ENCODE results near the gene SH3BGRL. TPM values are rescaled to one million over a fixed set of nuclear protein-coding genes. Genes with fewer than 3 reads are reported as not detected.

Gene SH3BGRL
- total RNA-seq, 2 donors from 2014 or later: 36.3 to 65.1 TPM

DNA sequence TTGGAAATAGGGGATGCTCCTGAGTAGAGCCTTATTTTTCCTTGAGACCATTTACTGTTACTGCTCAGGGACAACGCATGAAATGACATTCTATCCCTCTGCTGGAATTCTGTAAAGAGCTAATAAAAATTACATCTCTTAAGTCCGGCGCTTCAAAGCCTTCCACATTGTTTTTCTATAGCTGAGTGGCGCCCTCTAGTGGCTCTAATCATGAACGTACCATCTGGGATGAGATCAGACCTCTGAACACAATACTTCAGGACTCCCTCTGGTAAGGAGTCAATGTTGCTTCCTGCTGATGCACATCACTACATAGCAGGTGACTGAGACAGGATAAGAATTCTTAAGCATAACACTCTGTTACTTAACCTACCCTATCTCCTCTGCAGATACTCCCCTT lies 6.2 kb upstream of the SH3BGRL start:
- no peaks in the 10 kb centered on the region for H3K9me3 ChIP-seq
- H3K27ac ChIP-seq: no peak overlapping the region
- no peaks in the 10 kb centered on the region for H3K36me3 ChIP-seq (replicated peaks in 1 of 2; ENCODE audit: insufficient read depth in 1 of 2, low read depth in 2 of 2)
- intact Hi-C loops (cut with DNase I): no loop called here
- H3K4me3 ChIP-seq: no peak overlapping the region
- 10 to 15% methylated on average over 5 of the region's 5 CpGs for WGBS, 2 donors
- TF ChIP-seq, protein P1, sequence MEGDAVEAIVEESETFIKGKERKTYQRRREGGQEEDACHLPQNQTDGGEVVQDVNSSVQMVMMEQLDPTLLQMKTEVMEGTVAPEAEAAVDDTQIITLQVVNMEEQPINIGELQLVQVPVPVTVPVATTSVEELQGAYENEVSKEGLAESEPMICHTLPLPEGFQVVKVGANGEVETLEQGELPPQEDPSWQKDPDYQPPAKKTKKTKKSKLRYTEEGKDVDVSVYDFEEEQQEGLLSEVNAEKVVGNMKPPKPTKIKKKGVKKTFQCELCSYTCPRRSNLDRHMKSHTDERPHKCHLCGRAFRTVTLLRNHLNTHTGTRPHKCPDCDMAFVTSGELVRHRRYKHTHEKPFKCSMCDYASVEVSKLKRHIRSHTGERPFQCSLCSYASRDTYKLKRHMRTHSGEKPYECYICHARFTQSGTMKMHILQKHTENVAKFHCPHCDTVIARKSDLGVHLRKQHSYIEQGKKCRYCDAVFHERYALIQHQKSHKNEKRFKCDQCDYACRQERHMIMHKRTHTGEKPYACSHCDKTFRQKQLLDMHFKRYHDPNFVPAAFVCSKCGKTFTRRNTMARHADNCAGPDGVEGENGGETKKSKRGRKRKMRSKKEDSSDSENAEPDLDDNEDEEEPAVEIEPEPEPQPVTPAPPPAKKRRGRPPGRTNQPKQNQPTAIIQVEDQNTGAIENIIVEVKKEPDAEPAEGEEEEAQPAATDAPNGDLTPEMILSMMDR (IDR thresholded peaks at IDR 0.05): peak in 5 of 7 experiments; percentile 28 to 53 (median 39)
- TF ChIP-seq POLR2A (IDR thresholded peaks at IDR 0.05): no peak
- ATAC-seq (peak; percentile 47), DNase-seq (peak; percentile 34 to 68 (median 48))
- no peaks in the 10 kb centered on the region for H3K4me1 ChIP-seq
- no peaks in the 10 kb centered on the region for H3K27me3 ChIP-seq

DNA sequence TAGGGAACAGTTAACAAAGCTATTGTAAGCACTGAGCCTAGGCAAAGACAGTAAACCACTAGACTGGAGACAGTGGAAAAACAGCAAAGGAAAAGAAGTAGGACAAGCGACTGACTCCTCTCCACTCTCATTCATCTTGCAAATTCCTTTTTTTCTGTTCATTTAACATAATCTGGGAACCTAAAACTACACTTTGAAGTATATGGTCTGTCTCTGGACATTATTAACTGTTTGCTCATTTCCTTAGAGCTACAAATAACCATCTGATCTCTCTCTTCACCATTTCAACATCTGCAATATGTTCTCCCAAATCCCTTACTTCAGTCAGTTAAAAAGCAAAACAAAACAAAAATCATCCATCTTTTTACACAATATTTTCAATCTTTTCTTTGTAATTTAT lies 831 bp upstream of the SH3BGRL start:
- no peak for TF ChIP-seq POLR2A (IDR thresholded peaks at IDR 0.05)
- TF ChIP-seq, protein P1 (IDR thresholded peaks at IDR 0.05): no peak
- no peaks in the 10 kb centered on the region for H3K36me3 ChIP-seq (replicated peaks in 1 of 2; ENCODE audit: insufficient read depth in 1 of 2, low read depth in 2 of 2)
- no peak overlapping the region for H3K4me3 ChIP-seq
- H3K27ac ChIP-seq: peak overlapping the region in 3 of 4 donors; percentile 64 to 90 (median 85)
- H3K4me1 ChIP-seq: peaks cover 4% of the 10 kb centered on the region
- WGBS, 2 donors: 15 to 63% methylated on average over 1 of the region's 1 CpG
- no peaks in the 10 kb centered on the region for H3K27me3 ChIP-seq
- H3K9me3 ChIP-seq: no peaks in the 10 kb centered on the region
- intact Hi-C loops (cut with DNase I): no loop called here
- ATAC-seq (no peak), DNase-seq (no peak)

DNA sequence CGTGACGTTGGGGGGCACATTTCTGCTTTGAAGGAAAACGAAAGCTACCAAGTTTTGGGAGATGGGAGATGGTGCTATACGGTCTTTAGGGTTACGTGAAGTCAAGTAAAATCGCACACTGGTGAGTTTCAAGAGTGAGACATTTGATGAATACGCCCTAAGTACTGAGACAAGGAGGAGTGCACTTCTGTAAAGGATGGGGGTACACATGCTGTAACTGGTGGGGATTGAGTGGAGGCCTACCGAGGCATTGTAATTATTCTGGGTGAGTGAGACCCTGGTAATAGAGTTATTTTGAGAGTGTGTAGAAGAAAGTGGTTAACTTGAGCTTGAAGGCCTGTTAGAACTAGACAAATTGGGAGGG lies 536 bp downstream of the SH3BGRL start:
- Histone ChIP-seq H3K4me1 (peaks cover 4% of the 10 kb centered on the region), H3K27me3 (no peaks in the 10 kb centered on the region), H3K4me3 (peak overlapping the region in 1 of 2 donors; percentile 58), H3K36me3 (replicated peaks in 1 of 2; ENCODE audit: insufficient read depth in 1 of 2, low read depth in 2 of 2) (no peaks in the 10 kb centered on the region), H3K9me3 (no peaks in the 10 kb centered on the region), H3K27ac (peak overlapping the region; percentile 35 to 90 (median 74))
- ATAC-seq (no peak), DNase-seq (no peak)
- 1% methylated on average over 8 of the region's 8 CpGs for WGBS, 2 donors
- no peak for TF ChIP-seq POLR2A (IDR thresholded peaks at IDR 0.05)
- TF ChIP-seq, protein P1 (IDR thresholded peaks at IDR 0.05): no peak
- intact Hi-C loops (cut with DNase I): no loop called here

DNA sequence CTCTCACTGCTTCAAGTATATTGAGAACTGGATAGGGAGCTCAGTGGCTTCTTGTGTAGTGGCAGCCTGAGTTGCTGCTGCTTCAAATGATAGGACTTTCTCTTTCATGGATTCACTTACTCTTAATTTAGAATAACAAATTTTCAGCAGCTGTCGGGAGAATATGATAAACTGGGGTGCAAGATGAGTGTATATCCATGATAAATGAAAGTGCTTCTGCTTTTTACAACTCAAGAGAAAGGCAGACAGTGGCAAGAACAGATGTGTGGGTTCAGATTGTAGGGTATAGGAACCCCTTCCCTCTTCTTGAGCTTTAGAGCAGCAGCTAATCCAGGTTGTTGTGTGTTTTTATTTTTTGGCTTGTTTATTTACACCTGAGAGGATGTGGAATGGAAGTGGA lies 1.0 kb downstream of the SH3BGRL start:
- ATAC-seq (no peak), DNase-seq (no peak)
- peaks cover 4% of the 10 kb centered on the region for H3K4me1 ChIP-seq
- no peaks in the 10 kb centered on the region for H3K9me3 ChIP-seq
- TF ChIP-seq, protein P1 (IDR thresholded peaks at IDR 0.05): no peak
- TF ChIP-seq POLR2A (IDR thresholded peaks at IDR 0.05): no peak
- H3K27me3 ChIP-seq: no peaks in the 10 kb centered on the region
- H3K36me3 ChIP-seq (replicated peaks in 1 of 2; ENCODE audit: insufficient read depth in 1 of 2, low read depth in 2 of 2): no peaks in the 10 kb centered on the region
- 0% methylated on average over 1 of the region's 1 CpG for WGBS, 2 donors
- peak overlapping the region in 3 of 4 donors; percentile 64 to 90 (median 85) for H3K27ac ChIP-seq
- peak overlapping the region in 1 of 2 donors; percentile 58 for H3K4me3 ChIP-seq
- intact Hi-C loops (cut with DNase I): no loop called here

DNA sequence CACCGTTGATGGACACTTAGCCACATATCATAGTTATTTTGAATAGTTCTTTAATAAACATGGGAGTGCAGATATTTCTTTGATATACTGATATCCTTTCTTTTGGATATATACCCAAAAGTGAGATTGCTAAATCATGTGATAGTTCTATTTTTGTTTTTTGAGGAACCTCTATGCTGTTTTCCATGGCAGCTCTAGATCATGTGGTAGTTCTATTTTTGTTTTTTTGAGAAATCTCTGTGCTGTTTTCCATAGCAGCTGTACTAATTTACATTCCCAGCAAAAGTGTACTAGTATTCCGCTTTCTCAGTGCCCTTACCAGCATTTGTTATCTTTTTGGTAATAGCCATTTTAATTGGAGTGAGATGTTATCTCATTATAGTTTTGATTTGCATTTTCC lies 3.6 kb downstream of the SH3BGRL start:
- no peaks in the 10 kb centered on the region for H3K9me3 ChIP-seq
- TF ChIP-seq, protein P1 (IDR thresholded peaks at IDR 0.05): no peak
- no peak for TF ChIP-seq POLR2A (IDR thresholded peaks at IDR 0.05)
- no peak overlapping the region for H3K4me3 ChIP-seq
- no peak for DNase-seq
- H3K4me1 ChIP-seq: peaks cover 4% of the 10 kb centered on the region
- no peak overlapping the region for H3K27ac ChIP-seq
- 87 to 96% methylated on average over 2 of the region's 2 CpGs for WGBS, 2 donors
- no peak for ATAC-seq
- no peaks in the 10 kb centered on the region for H3K27me3 ChIP-seq
- intact Hi-C loops (cut with DNase I): no loop called here
- no peaks in the 10 kb centered on the region for H3K36me3 ChIP-seq (replicated peaks in 1 of 2; ENCODE audit: insufficient read depth in 1 of 2, low read depth in 2 of 2)
